GM18517 (cell line): Measurements from ENCODE around the gene MYO7B.

Experiments used
- ATAC-seq: cut with Tn5 transposase; IDR thresholded peaks from one replicate; pipeline ENCODE4 v1.9.1; 2021; ENCODE audit warnings: mild to moderate bottlenecking, moderate library complexity; ENCODE audit not compliant: unreplicated experiment

MYO7B gene

DNA sequence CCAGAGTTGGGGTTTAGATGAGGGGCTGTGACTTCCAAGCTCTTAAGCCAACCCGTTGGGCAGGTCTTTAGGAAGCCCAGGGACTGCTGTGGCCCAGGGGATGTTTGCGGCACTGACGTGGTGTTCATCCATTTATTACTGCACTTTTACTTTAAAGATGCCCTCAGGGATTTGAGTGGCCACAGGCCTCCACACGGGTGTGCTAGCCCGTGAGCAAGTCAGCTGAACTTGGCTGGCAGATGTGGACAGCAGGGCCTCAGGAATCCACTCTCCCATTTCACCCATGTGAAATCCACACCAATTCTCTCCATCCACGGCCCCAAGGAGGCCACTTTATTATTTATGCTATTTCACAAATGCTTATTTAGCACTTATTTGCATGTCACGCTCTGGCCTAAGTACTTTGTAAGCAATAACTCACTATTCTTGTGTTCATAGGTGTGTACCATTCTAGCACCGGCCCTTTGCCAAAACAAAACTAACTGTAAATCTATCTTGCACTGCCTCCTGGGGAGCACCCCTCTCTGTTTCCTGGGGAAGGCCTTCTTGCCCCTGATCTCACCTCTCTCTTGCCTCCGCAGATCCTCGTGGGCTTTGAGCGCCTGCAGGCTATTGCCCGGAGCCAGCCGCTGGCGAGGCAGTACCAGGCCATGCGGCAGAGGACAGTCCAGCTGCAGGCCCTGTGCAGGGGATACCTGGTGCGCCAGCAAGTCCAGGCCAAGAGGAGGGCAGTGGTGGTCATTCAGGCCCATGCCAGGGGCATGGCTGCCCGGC lies 71.3 kb downstream of the MYO7B start:
- no peak for ATAC-seq

- no peak for ATAC-seq
These were observed 72.0 kb downstream of the MYO7B start for GRCh38 chr2:127607399-127607908.

GRCh38 chr2:127608061-127609030 lies 72.9 kb downstream of the MYO7B start:
- no peak for ATAC-seq

GRCh38 chr2:127609031-127609751 lies 73.7 kb downstream of the MYO7B start:
- no peak for ATAC-seq

GRCh38 chr2:127609818-127610217 lies 74.3 kb downstream of the MYO7B start:
- no peak for ATAC-seq

DNA sequence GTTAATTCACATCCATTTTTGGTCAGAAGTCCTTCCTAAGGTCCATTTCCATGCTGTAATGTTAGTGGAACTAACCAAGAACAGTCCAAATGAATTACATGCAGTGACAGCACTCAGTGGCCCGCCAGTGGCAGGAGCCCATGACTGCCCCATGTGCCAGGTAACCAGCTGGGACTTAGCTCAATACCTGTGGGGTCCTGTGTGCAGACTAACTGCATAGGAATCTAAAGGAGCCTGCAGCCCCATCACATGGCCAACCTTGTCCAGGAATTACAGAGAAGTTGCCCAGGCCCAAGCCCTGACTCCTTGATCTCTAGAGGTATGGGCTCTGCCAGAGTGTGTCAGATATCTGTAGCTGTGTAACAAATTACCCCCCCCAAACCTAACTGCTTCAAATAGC lies 75.1 kb downstream of the MYO7B start:
- ATAC-seq, result no peak

DNA sequence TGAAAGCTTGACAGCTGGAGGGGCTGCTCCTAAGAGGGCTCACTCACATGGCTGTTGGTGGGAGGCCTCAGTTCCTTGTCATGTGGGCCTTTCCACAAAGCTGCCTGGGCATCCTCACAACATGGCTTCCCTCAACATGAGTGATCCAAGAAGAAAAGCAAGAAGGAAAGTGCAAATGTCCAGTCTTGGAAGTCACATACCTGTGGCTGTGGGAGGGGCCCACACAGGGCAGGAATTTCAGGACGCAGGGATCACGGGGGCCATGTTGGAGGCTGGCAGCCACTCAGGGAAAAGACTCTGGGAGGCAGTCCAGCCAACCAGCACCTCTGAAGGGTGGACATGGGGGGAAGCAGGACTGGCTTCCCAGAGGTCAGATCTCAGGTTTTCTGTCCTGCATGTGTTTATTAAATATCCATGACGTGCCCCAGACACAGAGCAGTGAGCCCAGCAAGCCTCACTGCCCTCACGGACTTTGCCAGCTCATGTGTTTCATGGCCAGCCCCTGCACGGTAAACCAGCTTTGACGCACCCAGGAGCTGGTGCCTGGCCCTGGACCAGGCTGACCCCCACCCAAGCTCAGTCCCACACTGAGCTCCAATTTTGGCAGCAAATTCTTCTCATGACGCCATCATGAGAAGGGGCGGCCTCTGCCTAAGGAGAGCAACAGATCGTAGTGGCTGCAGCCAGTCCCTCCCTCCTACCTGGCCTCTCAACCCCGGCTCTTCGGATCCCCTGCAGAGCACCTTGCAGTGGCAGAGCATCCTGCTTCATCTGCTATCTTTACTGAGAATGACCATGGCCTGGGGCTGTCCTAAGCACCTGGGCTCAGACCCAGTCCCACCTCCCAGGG lies 75.8 kb downstream of the MYO7B start:
- no peak for ATAC-seq

DNA sequence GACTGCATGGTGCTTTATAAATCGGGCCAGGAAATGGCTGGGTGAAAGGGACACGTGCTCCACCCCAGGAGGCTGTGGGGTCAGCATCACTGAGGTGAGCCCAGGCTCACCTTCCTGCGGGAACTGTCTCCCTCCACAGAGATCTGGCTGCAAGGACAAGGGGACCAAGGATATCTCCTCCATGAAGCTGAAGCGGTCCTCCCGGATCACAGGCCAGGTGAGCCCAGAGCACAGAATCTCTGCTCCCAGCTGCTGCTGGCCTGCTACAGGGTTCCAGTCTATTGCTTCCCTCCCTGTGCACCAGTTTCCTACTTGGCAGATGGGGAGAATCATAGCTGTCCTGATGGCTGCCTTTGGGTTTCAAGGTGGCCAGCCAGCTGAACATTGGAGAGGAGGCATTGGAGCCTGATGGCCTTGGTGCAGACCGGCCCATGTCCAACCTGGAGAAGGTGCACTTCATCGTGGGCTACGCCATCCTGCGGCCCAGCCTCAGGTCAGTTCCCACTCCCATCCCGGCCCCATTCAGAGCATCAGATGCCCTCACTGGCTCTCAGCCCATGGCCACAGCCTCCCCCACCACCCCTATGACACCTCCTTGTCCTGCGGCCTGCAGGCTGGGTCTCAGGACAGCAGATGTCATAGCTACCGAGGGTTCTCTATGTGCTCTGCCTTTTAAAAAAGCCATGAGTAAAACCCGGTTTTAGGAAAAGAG lies 76.8 kb downstream of the MYO7B start:
- no peak for ATAC-seq

- ATAC-seq, result no peak
These were observed 78.8 kb downstream of the MYO7B start for GRCh38 chr2:127614246-127614645.

- ATAC-seq, result no peak
These were observed 79.2 kb downstream of the MYO7B start for GRCh38 chr2:127614731-127615130.

DNA sequence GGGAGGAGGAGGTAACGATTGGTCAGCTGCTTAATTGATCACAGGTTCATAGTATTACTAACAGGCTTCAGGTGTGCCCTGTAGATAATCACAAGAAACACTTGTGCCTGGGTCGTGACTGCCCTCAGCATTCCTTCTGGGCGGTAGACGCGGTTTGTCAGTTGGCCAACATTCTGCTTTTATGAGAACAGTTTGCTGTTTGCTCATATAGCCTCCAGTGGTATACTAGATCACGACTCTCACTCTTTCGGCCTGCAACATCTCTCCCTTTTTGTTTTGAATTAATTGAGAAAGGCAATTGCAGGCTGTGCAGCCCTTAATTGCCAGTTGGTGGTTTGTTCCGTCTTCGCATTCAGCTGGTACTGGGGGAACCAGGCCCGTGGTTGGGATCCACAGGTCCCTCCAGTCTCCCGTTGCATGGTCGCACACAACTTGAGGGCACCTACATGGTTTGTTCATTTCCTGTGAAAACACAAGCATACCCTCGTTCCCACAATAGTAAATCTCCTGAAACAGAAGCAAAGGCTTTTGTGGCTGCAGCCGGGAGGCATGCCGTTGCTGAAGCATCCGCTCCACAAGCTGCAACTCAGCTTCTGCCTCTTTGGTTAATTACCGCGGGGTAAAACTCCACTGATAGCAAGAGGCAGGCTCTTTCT lies 80.2 kb downstream of the MYO7B start:
- ATAC-seq, result no peak

- ATAC-seq, result no peak
These were observed 83.2 kb downstream of the MYO7B start for GRCh38 chr2:127618551-127619202.

GRCh38 chr2:127619203-127619590 lies 83.7 kb downstream of the MYO7B start:
- no peak for ATAC-seq

- ATAC-seq, result no peak
These were observed 84.6 kb downstream of the MYO7B start for GRCh38 chr2:127619877-127620705.

DNA sequence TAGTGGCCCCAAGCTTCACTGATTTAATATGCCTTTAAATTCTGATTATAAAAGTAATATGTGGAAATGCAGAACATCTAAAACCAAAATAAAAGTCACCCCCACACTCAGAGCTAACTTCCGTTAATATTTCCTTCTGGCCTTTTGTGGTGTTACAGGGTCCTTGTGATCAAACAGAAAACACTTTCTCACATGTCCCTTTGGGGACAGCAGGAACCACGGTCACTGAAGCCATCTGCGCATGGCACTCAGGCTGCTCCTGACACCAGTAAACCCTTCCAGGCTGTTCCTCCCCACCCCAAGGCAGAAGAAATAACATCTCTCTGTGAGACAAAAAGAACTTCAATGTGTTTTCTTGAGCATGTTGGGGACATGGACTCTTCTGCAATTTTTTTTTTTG lies 85.4 kb downstream of the MYO7B start:
- ATAC-seq, result no peak

DNA sequence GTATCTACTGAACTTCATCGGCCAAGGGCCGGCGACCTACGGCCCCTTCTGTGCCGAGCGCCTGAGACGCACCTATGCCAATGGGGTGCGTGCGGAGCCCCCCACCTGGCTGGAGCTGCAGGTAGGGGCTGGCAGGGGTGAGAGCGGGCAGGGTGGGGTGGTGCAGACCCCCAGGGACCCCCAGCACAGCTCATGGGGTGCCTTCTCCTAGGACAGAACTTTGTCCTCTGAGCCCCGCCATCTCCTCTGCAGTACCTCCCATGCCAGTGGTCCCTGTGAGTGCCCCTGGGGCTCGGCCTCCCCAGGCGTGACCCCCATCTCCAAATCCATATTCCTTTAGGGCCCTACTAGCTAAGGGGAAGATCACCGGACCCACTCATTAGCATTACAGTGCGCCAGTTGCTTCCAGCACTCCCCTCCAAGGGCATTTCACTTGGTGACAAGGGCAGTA lies 86.5 kb downstream of the MYO7B start:
- ATAC-seq, result no peak

DNA sequence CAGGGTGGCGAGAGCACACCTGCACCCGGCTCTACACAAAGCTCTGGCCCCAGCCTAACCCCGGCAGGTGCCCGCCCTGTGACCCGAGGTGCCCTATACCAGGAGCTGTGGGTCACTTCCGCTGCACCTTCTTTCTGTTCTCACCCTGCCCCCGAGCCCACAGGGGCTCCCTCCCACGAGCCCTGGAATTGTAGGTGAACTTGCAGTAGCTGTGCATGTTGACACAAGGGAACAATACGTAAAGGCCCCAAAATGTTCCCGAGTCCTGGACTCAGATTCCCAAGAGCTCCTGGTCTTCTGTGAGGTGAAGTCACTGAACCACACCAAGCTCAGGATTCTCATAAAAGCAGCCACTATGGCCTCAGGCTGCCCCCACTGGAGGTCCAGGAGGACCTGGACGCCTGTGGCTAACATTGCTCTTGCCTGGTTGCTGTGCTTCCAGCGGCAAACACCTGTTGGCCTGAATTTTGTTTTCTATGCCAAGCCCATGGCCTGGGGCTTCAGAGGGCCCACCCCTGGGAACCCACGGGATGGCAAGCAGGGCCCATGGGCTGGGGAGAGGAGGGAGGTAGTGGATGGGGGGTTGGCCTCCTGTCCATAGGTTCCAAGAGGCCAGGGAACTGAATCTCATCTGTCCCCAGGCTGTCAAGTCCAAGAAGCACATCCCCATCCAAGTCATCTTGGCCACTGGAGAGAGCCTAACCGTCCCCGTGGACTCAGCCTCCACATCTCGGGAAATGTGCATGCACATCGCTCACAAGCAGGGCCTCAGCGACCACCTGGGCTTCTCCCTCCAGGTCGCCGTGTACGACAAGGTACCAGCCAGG lies 87.3 kb downstream of the MYO7B start:
- no peak for ATAC-seq
